Gastrocnemius medialis (tissue), 4 donors: Measurements from ENCODE around the gene NHEJ1. TPM values are rescaled to one million over a fixed set of nuclear protein-coding genes. Genes with fewer than 3 reads are reported as not detected.

Experiments used
- ATAC-seq, 2 donors: fragments of 150-250 bp; one replicate each; pipeline ENCODE4 v1.9.1; 2016
- DNase-seq, 2 donors: peaks; one replicate each; pipeline ENCODE4 v3.0.0-alpha.2; 2019
- H3K27ac ChIP-seq, 4 donors: fragments of 200-600 bp; sonication (generic); 1 replicate in 1 of 4; 2 replicates in 3 of 4; pipeline ENCODE4 v1.5.1; 2016 to 2018; ENCODE audit warnings: mild to moderate bottlenecking in 2 of 4, moderate library complexity in 1 of 4
- H3K27me3 ChIP-seq, 3 donors: fragments of 200-600 bp; sonication (generic) in 2 of 3; 1 replicate in 1 of 3; 2 replicates in 2 of 3; pipeline versions ENCODE4 v1.5.1 to v1.6.0; 2016 to 2019; ENCODE audit warnings: mild to moderate bottlenecking in 1 of 3, moderate library complexity in 1 of 3
- H3K36me3 ChIP-seq, 2 donors: fragments of 200-600 bp; sonication (generic) in 1 of 2; one replicate each; pipeline ENCODE4 v1.5.1; 2017 to 2018
- H3K4me1 ChIP-seq, 2 donors: fragments of 200-600 bp; sonication (generic) in 1 of 2; one replicate each; pipeline ENCODE4 v1.5.1; 2016 to 2017; ENCODE audit warnings: mild to moderate bottlenecking in 2 of 2
- H3K4me3 ChIP-seq, 4 donors: fragments of 200-600 bp; sonication (generic) in 3 of 4; 1 replicate in 1 of 4; 2 replicates in 3 of 4; pipeline ENCODE4 v1.5.1; 2016 to 2019; ENCODE audit warnings: mild to moderate bottlenecking in 2 of 4
- H3K9me3 ChIP-seq, 3 donors: fragments of 200-600 bp; sonication (generic) in 2 of 3; 1 replicate in 1 of 3; 2 replicates in 2 of 3; pipeline ENCODE4 v1.5.1; 2016 to 2019
- POLR2A ChIP-seq, 2 donors: fragments of 450-650 bp; IDR thresholded peaks; one replicate each; pipeline ENCODE4 v1.6.1; 2017; ENCODE audit warnings: antibody characterized with exemption in 2 of 2, mild to moderate bottlenecking in 2 of 2, moderate library complexity in 2 of 2
- in situ Hi-C, 4 donors: fragments of 200-750 bp; cut with MboI; loops; one replicate each; pipeline versions ENCODE4 v1.15.0 to v1.8.0; 2017; ENCODE audit warnings: low sequenced_read_pairs in 4 of 4
- intact Hi-C: fragments of 100-400 bp; cut with DNase I; formaldehyde crosslinking; loops from one replicate; pipeline ENCODE4 v1.15.1; 2023; ENCODE audit warnings: low total_unique reads
- total RNA-seq, 4 donors: library from RNA; depleted of rRNA; stranded (reverse); fragments of >200 nt; gene quantifications; one replicate each; pipeline versions ENCODE4 v1.1.0 to v1.2.3, GENCODE V29; 2016
- TF ChIP-seq, protein P1 (sequence below), 5 experiments: fragments of 450-650 bp in 3 of 5; fragments of 200-600 bp in 2 of 5; sonication (generic) in 2 of 5; IDR thresholded peaks in 4 of 5; conservative IDR thresholded peaks in 1 of 5; 1 replicate in 4 of 5; 2 replicates in 1 of 5; pipeline ENCODE4 v1.5.1; 2016 to 2019; ENCODE audit warnings: antibody characterized with exemption in 5 of 5, mild to moderate bottlenecking in 3 of 5, moderate library complexity in 3 of 5

The NHEJ1 gene
- total RNA-seq, 4 donors from 2014 or later, result 24.5 to 39.0 (median 26.4) TPM

DNA sequence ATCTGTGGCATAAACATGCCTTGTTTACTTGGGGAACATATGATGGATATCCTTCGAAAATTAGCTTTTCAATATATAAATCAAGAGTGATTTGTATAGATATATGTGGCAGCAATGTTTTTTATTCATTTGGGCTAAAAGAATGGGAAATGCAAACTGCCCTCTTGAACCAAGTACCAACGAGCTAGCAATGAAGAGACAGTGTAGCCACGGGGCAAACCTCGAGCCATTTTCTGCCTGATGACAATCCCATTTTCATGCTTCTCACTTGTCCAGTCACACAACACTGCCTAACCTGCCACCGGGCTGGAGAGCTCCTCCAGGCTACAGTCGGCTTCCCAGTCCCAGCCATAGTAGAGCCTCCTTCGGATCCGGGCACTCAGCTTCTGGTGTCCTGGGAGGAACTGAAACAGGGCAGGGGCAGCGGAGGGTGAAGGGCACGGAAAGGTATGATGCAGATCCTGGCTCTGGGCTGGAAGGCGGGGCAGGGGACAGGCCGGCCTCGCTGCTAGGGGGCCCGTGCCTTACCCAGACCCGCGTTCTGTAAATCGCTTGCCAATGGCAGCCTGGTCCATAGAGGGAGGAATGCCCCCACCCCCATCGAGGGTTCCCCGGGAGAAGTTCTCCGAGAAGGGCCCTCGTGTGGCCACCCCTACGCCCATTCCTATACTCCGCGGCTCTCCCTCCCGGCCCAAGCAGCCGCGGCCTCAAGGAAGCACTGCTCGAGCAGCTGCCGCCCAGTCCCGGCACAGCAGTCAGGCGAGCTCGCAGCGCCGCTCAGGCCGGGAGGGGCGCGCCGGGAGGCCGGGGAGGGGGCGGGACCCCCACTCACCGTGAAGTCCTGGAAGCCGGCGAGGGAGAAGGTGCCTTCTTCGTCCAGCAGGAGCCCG, 15.6 kb upstream of the NHEJ1 start:
- no peaks in the 10 kb centered on the region for H3K27me3 ChIP-seq
- DNase-seq (peak; percentile 41 to 60), ATAC-seq (peak; percentile 38 to 40)
- no peaks in the 10 kb centered on the region for H3K9me3 ChIP-seq
- H3K36me3 ChIP-seq, result peaks cover 0 to 56% of the 10 kb centered on the region in 2 donors
- peak overlapping the region; percentile 94 to 99 (median 99) for H3K27ac ChIP-seq
- intact Hi-C loops (loop anchor here (2.0 to 5.0 kb wide), 3 partner anchors 69 to 211 kb away; partner anchors contain the start of genes DNPEP, GLB1L, STK16 and TUBA4A), in situ Hi-C loops (no loop called here)
- H3K4me1 ChIP-seq, result peaks cover 22 to 26% of the 10 kb centered on the region in 2 donors
- peak overlapping the region; percentile 87 to 96 (median 95) for H3K4me3 ChIP-seq
- TF ChIP-seq POLR2A (IDR thresholded peaks at IDR 0.05), result no peak
- TF ChIP-seq, protein P1, sequence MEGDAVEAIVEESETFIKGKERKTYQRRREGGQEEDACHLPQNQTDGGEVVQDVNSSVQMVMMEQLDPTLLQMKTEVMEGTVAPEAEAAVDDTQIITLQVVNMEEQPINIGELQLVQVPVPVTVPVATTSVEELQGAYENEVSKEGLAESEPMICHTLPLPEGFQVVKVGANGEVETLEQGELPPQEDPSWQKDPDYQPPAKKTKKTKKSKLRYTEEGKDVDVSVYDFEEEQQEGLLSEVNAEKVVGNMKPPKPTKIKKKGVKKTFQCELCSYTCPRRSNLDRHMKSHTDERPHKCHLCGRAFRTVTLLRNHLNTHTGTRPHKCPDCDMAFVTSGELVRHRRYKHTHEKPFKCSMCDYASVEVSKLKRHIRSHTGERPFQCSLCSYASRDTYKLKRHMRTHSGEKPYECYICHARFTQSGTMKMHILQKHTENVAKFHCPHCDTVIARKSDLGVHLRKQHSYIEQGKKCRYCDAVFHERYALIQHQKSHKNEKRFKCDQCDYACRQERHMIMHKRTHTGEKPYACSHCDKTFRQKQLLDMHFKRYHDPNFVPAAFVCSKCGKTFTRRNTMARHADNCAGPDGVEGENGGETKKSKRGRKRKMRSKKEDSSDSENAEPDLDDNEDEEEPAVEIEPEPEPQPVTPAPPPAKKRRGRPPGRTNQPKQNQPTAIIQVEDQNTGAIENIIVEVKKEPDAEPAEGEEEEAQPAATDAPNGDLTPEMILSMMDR (IDR thresholded peaks at IDR 0.05 in 4 of 5, conservative IDR thresholded peaks at IDR 0.05 in 1 of 5), result peak in 3 of 5 experiments; percentile 27 to 31 (median 29)

DNA sequence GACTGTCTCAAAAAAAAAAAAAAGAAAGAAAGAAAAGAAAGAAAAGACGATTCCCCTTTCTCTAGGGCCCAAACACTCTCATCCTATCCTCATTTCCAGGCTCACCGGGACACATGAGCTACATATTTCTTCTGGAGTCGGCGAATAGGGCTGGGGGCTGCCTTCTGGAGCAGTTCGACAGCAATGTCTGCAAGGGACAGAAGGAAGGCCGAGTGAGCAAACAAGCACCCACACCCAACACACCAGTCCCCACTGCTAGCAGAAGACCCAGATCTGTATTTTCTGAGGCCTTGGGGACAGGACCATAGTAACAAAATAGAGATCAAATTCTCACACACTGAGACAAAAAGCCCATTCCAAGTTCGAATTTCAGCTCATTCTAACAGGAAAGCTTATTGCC, 14.9 kb upstream of the NHEJ1 start:
- peaks cover 0 to 49% of the 10 kb centered on the region in 2 donors for H3K36me3 ChIP-seq
- no peaks in the 10 kb centered on the region for H3K27me3 ChIP-seq
- H3K27ac ChIP-seq, result peak overlapping the region; percentile 94 to 99 (median 99)
- H3K4me3 ChIP-seq, result peak overlapping the region in 2 of 4 donors; percentile 87 to 94
- TF ChIP-seq, protein P1 (IDR thresholded peaks at IDR 0.05 in 4 of 5, conservative IDR thresholded peaks at IDR 0.05 in 1 of 5), result no peak
- TF ChIP-seq POLR2A (IDR thresholded peaks at IDR 0.05), result no peak
- no peaks in the 10 kb centered on the region for H3K9me3 ChIP-seq
- in situ Hi-C loops, result no loop called here
- H3K4me1 ChIP-seq, result peaks cover 22 to 31% of the 10 kb centered on the region in 2 donors
- intact Hi-C loops, result loop anchor here (5.0 kb wide), 1 partner anchor 212 kb away; the partner anchor contains the start of gene DNPEP
- ATAC-seq (no peak), DNase-seq (no peak)

DNA sequence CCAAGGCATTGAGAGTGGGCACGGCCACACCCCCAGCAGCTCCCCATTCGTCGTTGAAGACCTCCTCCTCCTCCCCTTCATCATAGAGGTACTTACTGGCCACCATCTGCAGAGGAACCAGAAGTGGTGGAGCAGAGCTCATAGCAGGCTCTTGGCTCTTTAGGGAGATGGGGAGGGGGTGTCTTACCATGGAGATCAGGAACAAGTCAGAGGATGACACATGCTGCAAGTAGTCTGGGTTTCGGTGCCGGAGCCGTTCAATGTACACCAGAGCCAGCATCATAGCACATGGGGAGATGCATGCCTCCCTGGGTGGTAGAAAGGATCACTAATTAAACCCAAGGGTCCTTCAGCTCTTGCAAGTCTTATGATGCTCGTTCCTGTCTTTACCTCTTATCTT, 14.2 kb upstream of the NHEJ1 start:
- Histone ChIP-seq H3K4me1 (peaks cover 22 to 31% of the 10 kb centered on the region in 2 donors), H3K36me3 (peaks cover 0 to 43% of the 10 kb centered on the region in 2 donors), H3K27ac (peak overlapping the region in 1 of 4 donors; percentile 3), H3K27me3 (no peaks in the 10 kb centered on the region), H3K4me3 (no peak overlapping the region), H3K9me3 (no peaks in the 10 kb centered on the region)
- intact Hi-C loops (loop anchor here (5.0 kb wide), 1 partner anchor 212 kb away; the partner anchor contains the start of gene DNPEP), in situ Hi-C loops (loop anchor here in 3 of 4 donors (5.0 to 25.0 kb wide), 2 partner anchors 32 to 112 kb away; partner anchors contain the start of genes ZFAND2B (in 2 of the 3) and DNAJB2 (in 1 of the 3))
- no peak for ATAC-seq
- no peak for DNase-seq
- TF ChIP-seq POLR2A (IDR thresholded peaks at IDR 0.05), result no peak

DNA sequence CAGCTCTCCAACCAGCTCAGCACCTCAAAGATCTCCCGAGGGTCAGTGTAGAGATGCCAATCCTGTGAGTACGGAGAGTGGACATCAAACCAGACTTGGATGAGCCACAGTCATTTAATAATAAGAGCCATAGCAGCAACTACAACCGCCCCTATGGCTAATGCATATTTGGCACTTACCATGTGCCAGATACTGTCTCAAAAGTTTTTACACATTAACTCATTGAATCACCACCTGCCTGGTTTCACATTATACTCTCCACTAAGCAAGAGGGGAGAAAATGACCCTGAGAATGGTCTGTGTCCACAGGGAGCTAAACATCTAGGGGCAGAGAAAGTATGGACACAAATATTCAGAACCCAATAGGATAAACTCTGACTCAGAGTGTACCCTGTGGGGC, 13.5 kb upstream of the NHEJ1 start:
- ATAC-seq (no peak), DNase-seq (no peak)
- H3K9me3 ChIP-seq, result no peaks in the 10 kb centered on the region
- intact Hi-C loops, result no loop called here
- H3K4me1 ChIP-seq, result peaks cover 18 to 25% of the 10 kb centered on the region in 2 donors
- H3K27ac ChIP-seq, result peak overlapping the region in 1 of 4 donors; percentile 3
- TF ChIP-seq, protein P1 (IDR thresholded peaks at IDR 0.05 in 4 of 5, conservative IDR thresholded peaks at IDR 0.05 in 1 of 5), result no peak
- no peak for TF ChIP-seq POLR2A (IDR thresholded peaks at IDR 0.05)
- peaks cover 0 to 37% of the 10 kb centered on the region in 2 donors for H3K36me3 ChIP-seq
- no peak overlapping the region for H3K4me3 ChIP-seq
- no peaks in the 10 kb centered on the region for H3K27me3 ChIP-seq
- in situ Hi-C loops, result loop anchor here in 3 of 4 donors (5.0 to 25.0 kb wide), 2 partner anchors 33 to 113 kb away; partner anchors contain the start of genes ZFAND2B (in 2 of the 3) and DNAJB2 (in 1 of the 3)

DNA sequence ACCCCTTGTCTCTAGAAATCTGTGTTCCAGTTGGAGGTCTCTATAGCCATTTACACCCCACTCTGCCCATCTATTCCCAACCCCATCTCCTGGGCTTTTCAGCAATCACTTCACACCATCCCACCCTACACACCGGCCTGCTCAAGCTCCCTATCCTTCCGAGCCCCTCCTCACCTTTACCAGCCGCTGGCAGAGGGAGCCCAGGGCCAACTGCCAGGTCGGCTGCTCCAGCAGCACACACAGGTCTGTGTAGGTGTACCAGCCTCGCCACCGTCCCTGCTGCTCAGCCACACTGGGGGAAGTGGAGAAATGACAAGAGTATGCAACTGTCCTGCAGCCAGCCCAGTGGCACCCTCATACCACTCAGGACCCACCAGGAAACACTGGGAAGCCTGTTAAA, 12.6 kb upstream of the NHEJ1 start:
- Histone ChIP-seq H3K36me3 (peaks cover 0 to 37% of the 10 kb centered on the region in 2 donors), H3K27me3 (no peaks in the 10 kb centered on the region), H3K4me3 (no peak overlapping the region), H3K27ac (no peak overlapping the region), H3K9me3 (no peaks in the 10 kb centered on the region), H3K4me1 (peaks cover 14 to 19% of the 10 kb centered on the region in 2 donors)
- TF ChIP-seq POLR2A (IDR thresholded peaks at IDR 0.05), result no peak
- TF ChIP-seq, protein P1 (IDR thresholded peaks at IDR 0.05 in 4 of 5, conservative IDR thresholded peaks at IDR 0.05 in 1 of 5), result no peak
- intact Hi-C loops, result no loop called here
- ATAC-seq (no peak), DNase-seq (no peak)
- in situ Hi-C loops, result loop anchor here in 3 of 4 donors (5.0 to 25.0 kb wide), 2 partner anchors 34 to 114 kb away; partner anchors contain the start of genes ZFAND2B (in 2 of the 3) and DNAJB2 (in 1 of the 3)
